ENCODE measurements around the gene ADAMTS4. TPM values are rescaled to one million over a fixed set of nuclear protein-coding genes. Genes with fewer than 3 reads are reported as not detected.
A peak's percentile ranks its signal among the peaks of the same experiment; 100 is the strongest.

Gene ADAMTS4
- total and polyA plus RNA-seq, 9 of the 15 experiments (the other 6 are each of a cell fraction or from before 2014, with no cell fraction given): 0.07 to 3.7 (median 0.41) TPM

DNA sequence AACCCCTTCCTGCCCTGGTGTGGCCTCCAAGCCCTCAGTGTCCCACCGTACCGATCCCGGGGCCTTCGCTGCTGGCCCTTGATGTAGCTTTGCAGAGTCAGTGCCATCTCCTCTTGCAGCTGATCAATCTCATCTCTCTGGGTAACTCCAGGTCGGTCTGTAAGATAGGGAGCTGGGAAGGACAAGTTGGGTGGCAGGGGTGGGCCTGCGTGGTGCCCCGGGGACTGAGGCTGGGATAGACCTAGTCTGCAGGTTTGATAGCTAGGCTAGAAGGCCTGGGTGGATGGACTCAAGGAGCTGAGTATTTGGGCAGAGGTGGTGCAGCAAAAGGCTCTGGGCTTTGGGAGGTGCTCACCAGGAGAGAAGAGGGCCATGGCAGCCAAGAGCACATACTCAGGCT, 31.9 kb upstream of the ADAMTS4 start:
- Histone ChIP-seq H3K9ac (ENCODE audit: insufficient read depth in 1 of 2, low read depth in 2 of 2, low read length in 2 of 2) (peak overlapping the region in 1 of 2 experiments; percentile 42; a peak in 1 of 4 replicates), H3K79me2 (ENCODE audit: control insufficient read depth, insufficient read depth, low read length) (peaks cover 19% of the 10 kb centered on the region), H3K9me3 (replicated peaks; ENCODE audit: control insufficient read depth, insufficient read depth, low read depth, low read length) (no peaks in the 10 kb centered on the region), H3K4me3 (no peak overlapping the region), H2AFZ (ENCODE audit: low read depth, low read length) (no peak overlapping the region), H3K9me1 (ENCODE audit: control insufficient read depth, insufficient read depth, low read length) (no peaks in the 10 kb centered on the region), H3K36me3 (ENCODE audit: control insufficient read depth, insufficient read depth, low read length) (peaks cover 37% of the 10 kb centered on the region), H3K27me3 (ENCODE audit: control insufficient read depth in 2 of 2, insufficient read depth in 2 of 2, low read length in 2 of 2) (no peaks in the 10 kb centered on the region), H3K4me2 (ENCODE audit: insufficient read depth, low read length) (no peak overlapping the region), H3K4me1 (replicated peaks in 1 of 2; ENCODE audit: control insufficient read depth in 2 of 2, insufficient read depth in 2 of 2, low read length in 2 of 2) (peaks cover 7 to 19% of the 10 kb centered on the region in 2 experiments; a peak in 4 of 5 replicates), H4K20me1 (replicated peaks; ENCODE audit: control insufficient read depth, insufficient read depth, low read length) (no peaks in the 10 kb centered on the region), H3K27ac (ENCODE audit: extremely low read depth, low read depth, low read length) (no peak overlapping the region)
- in situ Hi-C loops (cut with MboI): loop anchor here (5.0 kb wide), 1 partner anchor 62 kb away; no protein-coding TSS in a partner anchor
- CTCF ChIA-PET (ENCODE audit: low intra/inter-chr PET ratio): no interaction called here
- ATAC-seq (no peak), FAIRE-seq (no peak), DNase-seq (ENCODE audit: extremely low read depth in 1 of 4, low spot score in 3 of 4) (no peak)
- 84% methylated on average over 7 of the region's 7 CpGs for WGBS (ENCODE audit: insufficient coverage, low coverage, missing lambda C conversion rate)
- BruUV-seq (replicated peaks): no TSS peak
- intact Hi-C loops (cut with micrococcal nuclease): no loop called here
- POLR2A ChIA-PET: interaction anchor here (0.6 to 1.0 kb wide), 3 partner anchors 10 to 30 kb away, joined by 3 to 4 read pairs (median 3); no protein-coding TSS in a partner anchor
- TF ChIP-seq ARID1B (IDR thresholded peaks at IDR 0.05): no peak
- no peak for TF ChIP-seq ZFP30 (CRISPR knock-in tag; IDR thresholded peaks at IDR 0.05; ENCODE audit: borderline replicate concordance)
- TF ChIP-seq, protein P1, sequence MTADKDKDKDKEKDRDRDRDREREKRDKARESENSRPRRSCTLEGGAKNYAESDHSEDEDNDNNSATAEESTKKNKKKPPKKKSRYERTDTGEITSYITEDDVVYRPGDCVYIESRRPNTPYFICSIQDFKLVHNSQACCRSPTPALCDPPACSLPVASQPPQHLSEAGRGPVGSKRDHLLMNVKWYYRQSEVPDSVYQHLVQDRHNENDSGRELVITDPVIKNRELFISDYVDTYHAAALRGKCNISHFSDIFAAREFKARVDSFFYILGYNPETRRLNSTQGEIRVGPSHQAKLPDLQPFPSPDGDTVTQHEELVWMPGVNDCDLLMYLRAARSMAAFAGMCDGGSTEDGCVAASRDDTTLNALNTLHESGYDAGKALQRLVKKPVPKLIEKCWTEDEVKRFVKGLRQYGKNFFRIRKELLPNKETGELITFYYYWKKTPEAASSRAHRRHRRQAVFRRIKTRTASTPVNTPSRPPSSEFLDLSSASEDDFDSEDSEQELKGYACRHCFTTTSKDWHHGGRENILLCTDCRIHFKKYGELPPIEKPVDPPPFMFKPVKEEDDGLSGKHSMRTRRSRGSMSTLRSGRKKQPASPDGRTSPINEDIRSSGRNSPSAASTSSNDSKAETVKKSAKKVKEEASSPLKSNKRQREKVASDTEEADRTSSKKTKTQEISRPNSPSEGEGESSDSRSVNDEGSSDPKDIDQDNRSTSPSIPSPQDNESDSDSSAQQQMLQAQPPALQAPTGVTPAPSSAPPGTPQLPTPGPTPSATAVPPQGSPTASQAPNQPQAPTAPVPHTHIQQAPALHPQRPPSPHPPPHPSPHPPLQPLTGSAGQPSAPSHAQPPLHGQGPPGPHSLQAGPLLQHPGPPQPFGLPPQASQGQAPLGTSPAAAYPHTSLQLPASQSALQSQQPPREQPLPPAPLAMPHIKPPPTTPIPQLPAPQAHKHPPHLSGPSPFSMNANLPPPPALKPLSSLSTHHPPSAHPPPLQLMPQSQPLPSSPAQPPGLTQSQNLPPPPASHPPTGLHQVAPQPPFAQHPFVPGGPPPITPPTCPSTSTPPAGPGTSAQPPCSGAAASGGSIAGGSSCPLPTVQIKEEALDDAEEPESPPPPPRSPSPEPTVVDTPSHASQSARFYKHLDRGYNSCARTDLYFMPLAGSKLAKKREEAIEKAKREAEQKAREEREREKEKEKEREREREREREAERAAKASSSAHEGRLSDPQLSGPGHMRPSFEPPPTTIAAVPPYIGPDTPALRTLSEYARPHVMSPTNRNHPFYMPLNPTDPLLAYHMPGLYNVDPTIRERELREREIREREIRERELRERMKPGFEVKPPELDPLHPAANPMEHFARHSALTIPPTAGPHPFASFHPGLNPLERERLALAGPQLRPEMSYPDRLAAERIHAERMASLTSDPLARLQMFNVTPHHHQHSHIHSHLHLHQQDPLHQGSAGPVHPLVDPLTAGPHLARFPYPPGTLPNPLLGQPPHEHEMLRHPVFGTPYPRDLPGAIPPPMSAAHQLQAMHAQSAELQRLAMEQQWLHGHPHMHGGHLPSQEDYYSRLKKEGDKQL (CRISPR knock-in tag; IDR thresholded peaks at IDR 0.05; ENCODE audit: borderline replicate concordance): no peak
- TF ChIP-seq, protein P2, sequence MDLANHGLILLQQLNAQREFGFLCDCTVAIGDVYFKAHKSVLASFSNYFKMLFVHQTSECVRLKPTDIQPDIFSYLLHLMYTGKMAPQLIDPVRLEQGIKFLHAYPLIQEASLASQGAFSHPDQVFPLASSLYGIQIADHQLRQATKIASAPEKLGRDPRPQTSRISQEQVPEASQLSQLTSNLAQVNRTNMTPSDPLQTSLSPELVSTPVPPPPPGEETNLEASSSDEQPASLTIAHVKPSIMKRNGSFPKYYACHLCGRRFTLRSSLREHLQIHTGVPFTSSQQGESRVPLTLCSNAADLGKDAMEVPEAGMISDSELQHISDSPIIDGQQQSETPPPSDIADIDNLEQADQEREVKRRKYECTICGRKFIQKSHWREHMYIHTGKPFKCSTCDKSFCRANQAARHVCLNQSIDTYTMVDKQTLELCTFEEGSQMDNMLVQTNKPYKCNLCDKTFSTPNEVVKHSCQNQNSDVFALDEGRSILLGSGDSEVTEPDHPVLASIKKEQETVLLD (IDR thresholded peaks at IDR 0.05): no peak
- TF ChIP-seq GATAD2A (IDR thresholded peaks at IDR 0.05): no peak
- TF ChIP-seq, protein P3, sequence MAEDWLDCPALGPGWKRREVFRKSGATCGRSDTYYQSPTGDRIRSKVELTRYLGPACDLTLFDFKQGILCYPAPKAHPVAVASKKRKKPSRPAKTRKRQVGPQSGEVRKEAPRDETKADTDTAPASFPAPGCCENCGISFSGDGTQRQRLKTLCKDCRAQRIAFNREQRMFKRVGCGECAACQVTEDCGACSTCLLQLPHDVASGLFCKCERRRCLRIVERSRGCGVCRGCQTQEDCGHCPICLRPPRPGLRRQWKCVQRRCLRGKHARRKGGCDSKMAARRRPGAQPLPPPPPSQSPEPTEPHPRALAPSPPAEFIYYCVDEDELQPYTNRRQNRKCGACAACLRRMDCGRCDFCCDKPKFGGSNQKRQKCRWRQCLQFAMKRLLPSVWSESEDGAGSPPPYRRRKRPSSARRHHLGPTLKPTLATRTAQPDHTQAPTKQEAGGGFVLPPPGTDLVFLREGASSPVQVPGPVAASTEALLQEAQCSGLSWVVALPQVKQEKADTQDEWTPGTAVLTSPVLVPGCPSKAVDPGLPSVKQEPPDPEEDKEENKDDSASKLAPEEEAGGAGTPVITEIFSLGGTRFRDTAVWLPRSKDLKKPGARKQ (CRISPR knock-in tag; IDR thresholded peaks at IDR 0.05): no peak
- TF ChIP-seq SRSF7 (optimal IDR thresholded peaks at IDR 0.05; ENCODE audit: low read depth, low read length): no peak
- no peak for TF ChIP-seq GATAD2B (IDR thresholded peaks at IDR 0.05; ENCODE audit: borderline replicate concordance)
- no peak for TF ChIP-seq SAFB (IDR thresholded peaks at IDR 0.05; ENCODE audit: borderline replicate concordance, low read depth, low read length)
- no peak for TF ChIP-seq HCFC1 (IDR thresholded peaks at IDR 0.05; ENCODE audit: low read depth, low read length)
- TF ChIP-seq, protein P4, sequence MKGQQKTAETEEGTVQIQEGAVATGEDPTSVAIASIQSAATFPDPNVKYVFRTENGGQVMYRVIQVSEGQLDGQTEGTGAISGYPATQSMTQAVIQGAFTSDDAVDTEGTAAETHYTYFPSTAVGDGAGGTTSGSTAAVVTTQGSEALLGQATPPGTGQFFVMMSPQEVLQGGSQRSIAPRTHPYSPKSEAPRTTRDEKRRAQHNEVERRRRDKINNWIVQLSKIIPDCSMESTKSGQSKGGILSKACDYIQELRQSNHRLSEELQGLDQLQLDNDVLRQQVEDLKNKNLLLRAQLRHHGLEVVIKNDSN (CRISPR knock-in tag; IDR thresholded peaks at IDR 0.05): no peak
- no peak for TF ChIP-seq ZNF384 (IDR thresholded peaks at IDR 0.05; ENCODE audit: low read depth, low read length)
